ENCODE results near the gene FAM107B.

Gene FAM107B

DNA sequence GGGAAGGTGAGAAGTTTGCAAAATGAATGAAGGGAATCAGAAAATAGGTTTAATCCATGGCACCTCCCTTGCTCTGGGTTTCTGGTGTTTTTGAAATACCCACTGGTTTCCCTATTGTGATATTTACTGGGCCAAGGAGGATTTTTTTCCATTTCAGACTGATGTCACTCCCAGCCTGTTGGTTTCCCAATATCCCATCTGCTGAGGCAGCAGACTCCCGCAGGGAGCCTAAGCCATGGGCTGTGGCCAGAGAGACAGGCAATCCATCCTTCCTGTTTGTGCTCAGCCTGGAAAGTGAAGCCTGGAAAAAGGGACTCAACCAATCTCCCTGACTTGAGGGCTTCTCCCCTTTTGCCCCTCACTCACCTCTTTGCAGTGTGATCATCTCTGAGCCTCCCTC lies 22.8 kb downstream of the FAM107B start:
- no peak overlapping the region for H3K4me3 ChIP-seq (replicated peaks; ENCODE audit: low read depth, low read length)
- no peak for DNase-seq (ENCODE audit: extremely low read depth, low read depth)
- TF ChIP-seq, protein P1, sequence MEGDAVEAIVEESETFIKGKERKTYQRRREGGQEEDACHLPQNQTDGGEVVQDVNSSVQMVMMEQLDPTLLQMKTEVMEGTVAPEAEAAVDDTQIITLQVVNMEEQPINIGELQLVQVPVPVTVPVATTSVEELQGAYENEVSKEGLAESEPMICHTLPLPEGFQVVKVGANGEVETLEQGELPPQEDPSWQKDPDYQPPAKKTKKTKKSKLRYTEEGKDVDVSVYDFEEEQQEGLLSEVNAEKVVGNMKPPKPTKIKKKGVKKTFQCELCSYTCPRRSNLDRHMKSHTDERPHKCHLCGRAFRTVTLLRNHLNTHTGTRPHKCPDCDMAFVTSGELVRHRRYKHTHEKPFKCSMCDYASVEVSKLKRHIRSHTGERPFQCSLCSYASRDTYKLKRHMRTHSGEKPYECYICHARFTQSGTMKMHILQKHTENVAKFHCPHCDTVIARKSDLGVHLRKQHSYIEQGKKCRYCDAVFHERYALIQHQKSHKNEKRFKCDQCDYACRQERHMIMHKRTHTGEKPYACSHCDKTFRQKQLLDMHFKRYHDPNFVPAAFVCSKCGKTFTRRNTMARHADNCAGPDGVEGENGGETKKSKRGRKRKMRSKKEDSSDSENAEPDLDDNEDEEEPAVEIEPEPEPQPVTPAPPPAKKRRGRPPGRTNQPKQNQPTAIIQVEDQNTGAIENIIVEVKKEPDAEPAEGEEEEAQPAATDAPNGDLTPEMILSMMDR (IDR thresholded peaks at IDR 0.05; ENCODE audit: low read depth, low read length, missing control alignments): no peak

DNA sequence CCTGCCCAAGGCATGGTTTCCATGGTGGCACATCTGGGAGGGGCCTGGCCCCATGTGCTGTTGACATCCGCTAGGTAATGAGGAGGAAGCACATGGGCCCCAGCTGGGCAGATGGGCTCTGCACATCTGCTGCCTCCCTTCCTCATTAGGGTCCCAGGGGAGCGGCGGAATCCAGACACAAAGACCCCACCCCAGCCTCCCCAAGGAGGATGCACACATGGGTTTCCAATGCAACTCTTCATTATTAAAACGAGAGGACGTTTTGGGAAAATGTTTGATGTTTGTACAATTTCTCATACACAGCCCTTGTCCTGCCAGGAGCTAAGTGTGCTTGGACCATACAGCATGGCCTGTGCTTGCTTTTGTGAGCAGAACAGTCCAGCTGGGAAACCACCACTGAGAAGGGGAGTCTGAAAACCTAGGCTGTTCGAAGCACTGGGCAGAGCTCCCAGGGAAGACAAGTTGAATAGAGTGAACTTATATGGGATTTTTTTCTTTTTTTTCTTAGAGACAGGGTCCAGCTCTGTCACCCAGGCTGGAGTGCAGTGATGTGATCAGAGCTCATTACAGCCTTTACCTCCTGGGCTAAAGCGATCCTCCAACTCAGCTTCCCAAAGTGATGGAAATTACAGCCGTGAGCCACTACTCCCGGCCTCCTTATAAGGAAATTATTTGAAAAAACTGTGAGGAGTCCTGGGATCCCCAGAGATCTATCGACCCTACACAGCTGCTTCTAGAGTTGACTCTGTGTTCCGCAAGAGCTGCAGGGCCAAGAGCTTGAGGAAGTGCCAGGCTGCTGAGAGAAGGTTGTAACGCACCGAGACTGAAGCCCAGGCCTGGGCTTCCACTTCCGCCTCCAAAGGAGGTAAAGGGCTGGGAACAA lies 23.4 kb downstream of the FAM107B start:
- H3K4me3 ChIP-seq (replicated peaks; ENCODE audit: low read depth, low read length): no peak overlapping the region
- TF ChIP-seq, protein P1 (IDR thresholded peaks at IDR 0.05; ENCODE audit: low read depth, low read length, missing control alignments): no peak
- DNase-seq (ENCODE audit: extremely low read depth, low read depth): peak; percentile 12

DNA sequence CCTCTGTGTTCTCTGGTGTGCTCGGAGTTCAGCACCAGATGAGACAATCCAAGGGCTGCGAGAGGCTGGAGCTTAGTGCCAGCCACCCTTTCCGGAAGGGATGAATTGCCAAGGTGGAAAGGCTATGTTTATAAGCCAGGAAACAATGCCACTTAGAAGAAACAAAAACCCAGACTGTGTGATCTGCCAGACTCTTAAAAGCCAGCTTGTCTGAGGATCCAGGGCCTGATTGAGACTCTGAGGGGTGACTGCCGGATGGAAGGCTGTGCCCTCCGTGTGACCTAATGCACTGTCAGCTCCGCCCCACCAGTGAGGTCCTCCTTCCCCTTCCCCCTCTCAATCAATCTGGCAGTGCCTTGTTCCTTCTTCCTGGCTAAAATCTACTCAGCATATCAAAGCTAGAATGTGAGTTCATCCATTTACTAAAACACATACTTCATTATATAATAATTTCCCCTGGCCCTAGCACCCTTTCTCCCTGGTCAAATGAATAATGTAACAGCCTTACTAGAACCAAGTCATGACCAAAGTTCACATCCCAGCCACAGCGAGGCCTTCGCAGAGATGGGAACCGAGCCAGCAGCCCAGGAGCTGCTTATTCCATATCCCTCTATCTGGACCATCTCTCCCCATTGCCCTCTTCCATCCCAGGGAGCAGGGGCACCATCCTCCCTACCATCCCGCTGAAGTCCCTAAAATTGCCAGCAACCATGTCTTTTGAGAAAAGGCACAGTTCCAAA lies 25.5 kb downstream of the FAM107B start:
- TF ChIP-seq, protein P1 (IDR thresholded peaks at IDR 0.05; ENCODE audit: low read depth, low read length, missing control alignments): no peak
- H3K4me3 ChIP-seq (replicated peaks; ENCODE audit: low read depth, low read length): no peak overlapping the region
- DNase-seq (ENCODE audit: extremely low read depth, low read depth): no peak

DNA sequence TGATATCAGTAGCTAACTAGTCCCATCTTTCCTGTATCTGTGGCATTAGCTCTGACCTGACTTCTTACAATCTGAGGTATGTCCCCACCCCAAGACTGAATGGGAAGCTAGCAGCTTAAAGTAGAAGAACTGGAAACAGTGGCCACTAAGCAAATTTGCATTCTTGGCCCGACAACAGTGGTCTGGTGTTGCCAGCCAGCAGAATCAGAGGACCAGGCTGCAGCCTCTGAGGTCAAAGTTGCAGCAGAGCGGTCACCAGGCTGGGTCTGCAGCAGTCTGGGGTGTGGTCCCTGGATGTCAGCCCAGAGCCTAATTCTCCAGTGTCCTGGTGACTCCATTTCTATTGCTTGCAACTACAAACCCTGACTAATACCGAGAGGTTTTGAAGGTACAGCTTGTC lies 26.3 kb downstream of the FAM107B start:
- DNase-seq (ENCODE audit: extremely low read depth, low read depth): no peak
- TF ChIP-seq, protein P1 (IDR thresholded peaks at IDR 0.05; ENCODE audit: low read depth, low read length, missing control alignments): no peak

DNA sequence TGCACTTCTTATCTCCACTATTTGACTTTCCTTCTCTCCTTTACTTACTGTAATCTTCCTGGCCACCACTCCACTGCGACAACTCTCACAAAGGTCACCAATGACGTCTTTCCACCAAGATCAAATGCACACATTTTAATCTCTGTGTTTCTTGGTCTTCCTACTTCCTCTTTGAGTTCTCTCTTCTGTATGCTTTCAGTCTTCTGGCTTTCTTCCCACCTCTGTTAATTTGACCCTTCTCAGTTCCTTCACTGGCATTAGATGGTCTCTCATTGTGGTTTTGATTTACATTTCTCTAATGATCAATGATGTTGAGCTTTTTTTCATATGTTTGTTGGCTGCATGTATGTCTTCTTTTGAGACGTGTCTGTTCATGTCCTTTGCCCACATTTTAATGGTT lies 31.9 kb downstream of the FAM107B start:
- TF ChIP-seq, protein P1 (IDR thresholded peaks at IDR 0.05; ENCODE audit: low read depth, low read length, missing control alignments): no peak
- no peak overlapping the region for H3K4me3 ChIP-seq (replicated peaks; ENCODE audit: low read depth, low read length)
- DNase-seq (ENCODE audit: extremely low read depth, low read depth): no peak

More for the DNA sequence above, 26.3 kb downstream of the FAM107B start:
- no peak overlapping the region for H3K4me3 ChIP-seq (replicated peaks; ENCODE audit: low read depth, low read length)

DNA sequence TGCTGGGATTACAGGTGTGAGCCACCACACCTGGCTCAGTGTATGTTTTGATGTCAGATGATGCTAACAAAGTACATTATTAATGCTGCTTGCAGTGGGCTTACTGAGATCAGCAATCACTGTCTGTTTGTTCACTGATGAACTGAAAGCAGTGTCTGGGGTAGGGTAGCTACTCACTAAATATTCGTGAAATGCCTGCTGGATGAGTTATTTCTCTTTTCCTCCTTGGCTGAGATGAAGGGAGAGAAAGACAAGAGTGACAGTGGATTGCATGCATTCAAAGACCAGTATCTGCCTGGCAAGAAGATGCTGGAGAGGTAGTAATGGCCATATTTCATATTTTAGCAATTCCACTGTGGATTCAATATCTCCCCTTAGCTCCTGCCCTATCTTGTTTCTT lies 32.3 kb downstream of the FAM107B start:
- no peak for DNase-seq (ENCODE audit: extremely low read depth, low read depth)
- no peak overlapping the region for H3K4me3 ChIP-seq (replicated peaks; ENCODE audit: low read depth, low read length)
- TF ChIP-seq, protein P1 (IDR thresholded peaks at IDR 0.05; ENCODE audit: low read depth, low read length, missing control alignments): no peak

All from HFF-Myc (cell line).